ENCODE results near the gene NCOA7. TPM values are rescaled to one million over a fixed set of nuclear protein-coding genes. Genes with fewer than 3 reads are reported as not detected.
A peak's percentile ranks its signal among the peaks of the same experiment; 100 is the strongest.

Gene NCOA7, protein sequence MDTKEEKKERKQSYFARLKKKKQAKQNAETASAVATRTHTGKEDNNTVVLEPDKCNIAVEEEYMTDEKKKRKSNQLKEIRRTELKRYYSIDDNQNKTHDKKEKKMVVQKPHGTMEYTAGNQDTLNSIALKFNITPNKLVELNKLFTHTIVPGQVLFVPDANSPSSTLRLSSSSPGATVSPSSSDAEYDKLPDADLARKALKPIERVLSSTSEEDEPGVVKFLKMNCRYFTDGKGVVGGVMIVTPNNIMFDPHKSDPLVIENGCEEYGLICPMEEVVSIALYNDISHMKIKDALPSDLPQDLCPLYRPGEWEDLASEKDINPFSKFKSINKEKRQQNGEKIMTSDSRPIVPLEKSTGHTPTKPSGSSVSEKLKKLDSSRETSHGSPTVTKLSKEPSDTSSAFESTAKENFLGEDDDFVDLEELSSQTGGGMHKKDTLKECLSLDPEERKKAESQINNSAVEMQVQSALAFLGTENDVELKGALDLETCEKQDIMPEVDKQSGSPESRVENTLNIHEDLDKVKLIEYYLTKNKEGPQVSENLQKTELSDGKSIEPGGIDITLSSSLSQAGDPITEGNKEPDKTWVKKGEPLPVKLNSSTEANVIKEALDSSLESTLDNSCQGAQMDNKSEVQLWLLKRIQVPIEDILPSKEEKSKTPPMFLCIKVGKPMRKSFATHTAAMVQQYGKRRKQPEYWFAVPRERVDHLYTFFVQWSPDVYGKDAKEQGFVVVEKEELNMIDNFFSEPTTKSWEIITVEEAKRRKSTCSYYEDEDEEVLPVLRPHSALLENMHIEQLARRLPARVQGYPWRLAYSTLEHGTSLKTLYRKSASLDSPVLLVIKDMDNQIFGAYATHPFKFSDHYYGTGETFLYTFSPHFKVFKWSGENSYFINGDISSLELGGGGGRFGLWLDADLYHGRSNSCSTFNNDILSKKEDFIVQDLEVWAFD
- polyA plus RNA-seq (2013, experiment 1 of 2; ENCODE audit: insufficient read length), result 16.4 TPM
- polyA plus RNA-seq (2013, experiment 2 of 2; ENCODE audit: insufficient read length), result 20.1 TPM

DNA sequence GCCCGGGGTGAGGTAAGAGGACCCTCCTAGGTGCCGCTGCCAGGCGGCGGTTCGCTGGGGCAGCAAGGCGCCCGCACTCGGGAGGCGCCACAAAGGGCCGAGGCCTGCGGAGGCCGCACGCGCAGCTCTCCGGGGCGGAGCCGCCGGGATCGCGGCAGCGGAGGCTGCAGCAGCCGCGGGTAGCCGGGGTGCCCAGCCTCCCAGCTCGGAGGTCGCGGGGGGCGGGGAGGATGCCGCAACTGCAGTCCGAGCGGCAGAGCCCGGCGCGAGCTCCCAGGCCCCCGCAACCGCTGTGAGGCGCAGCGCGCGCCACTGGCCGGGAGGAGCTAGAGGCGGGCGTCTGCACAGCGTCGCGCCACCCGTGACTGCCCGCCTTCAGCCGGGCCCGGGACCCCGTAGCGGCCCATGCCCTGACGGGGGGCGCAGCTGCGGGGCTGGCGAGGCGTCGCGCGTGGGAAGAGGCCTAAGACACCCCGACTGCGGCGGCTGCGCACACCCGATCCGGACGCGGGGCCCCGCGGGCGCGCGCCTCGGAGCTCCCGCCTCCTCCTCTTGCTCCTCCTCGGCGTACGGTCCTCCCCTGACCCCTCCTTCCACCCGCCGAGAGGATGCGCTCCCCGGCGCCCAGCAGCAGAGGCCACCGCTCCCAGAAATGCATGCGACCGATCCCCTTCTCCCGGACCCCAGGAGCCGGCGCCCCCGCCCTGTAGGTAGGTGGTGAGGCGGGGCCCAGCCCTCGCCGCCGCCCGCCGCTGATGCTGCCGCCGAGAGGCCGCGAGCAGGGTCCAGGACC, at the start of gene NCOA7:
NCOA7 (plus strand) TSS at position 603 of the 793 bp plus-strand sequence. CDS start 24,395 bp downstream, outside the sequence.
- DNase-seq, result peak; percentile 75

- DNase-seq, result no peak
Measured at GRCh38 chr6:125741336-125741735, 49.4 kb upstream of the NCOA7 start.

- no peak for DNase-seq
Measured at GRCh38 chr6:125742024-125742423, 48.7 kb upstream of the NCOA7 start.

DNA sequence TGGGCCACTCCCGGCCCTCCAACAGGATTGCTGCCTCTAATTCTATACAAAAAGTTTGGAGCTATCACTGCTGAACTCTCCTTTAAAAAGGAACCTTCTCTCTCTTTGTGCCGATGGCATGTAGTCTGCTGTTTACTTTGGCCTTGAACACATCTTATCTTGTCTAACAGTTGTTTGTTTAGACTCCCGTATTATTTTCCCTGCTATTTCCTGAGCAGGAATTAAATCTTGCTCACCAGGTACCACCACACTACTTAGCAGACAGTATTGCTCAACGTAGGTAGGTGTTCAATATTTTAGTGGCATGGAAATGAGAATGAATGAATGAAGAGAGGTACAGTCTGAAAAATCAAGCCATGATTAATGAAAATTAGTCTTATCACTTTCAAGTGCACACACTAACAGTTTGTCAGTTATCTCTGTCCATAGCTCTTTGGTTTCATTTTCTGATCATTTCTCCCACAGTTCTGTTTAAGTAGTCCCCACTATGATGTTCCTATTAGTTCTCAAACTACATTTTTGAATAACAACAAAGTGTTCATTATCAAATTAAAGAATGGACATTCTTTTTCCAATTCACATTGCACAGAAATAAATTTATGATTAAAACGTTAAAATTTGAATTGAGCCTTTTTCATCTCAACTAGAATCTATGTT, 48.2 kb upstream of the NCOA7 start:
- DNase-seq, result no peak

DNA sequence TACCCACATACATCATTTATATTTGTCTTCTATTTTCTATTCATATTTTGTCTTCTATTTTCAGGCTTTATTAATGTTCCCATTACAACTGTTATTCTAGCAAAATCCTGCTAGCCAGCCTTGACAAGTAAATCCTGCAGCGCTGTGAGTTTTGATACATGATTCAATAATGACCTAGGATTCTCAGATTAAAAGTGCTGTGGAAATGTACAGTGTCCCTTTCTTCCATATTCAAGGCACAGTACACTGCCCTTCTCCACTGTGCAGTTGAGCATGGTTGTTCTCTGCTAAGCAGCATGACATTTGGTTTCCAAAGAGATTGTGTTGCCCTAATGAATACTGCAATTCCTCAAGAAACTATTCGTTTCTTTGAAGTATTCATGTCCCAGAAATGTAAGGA, 47.2 kb upstream of the NCOA7 start:
- no peak for DNase-seq

- no peak for DNase-seq
Measured at GRCh38 chr6:125745281-125746018, 45.3 kb upstream of the NCOA7 start.

GRCh38 chr6:125746019-125746414, 44.7 kb upstream of the NCOA7 start:
- DNase-seq, result no peak

DNA sequence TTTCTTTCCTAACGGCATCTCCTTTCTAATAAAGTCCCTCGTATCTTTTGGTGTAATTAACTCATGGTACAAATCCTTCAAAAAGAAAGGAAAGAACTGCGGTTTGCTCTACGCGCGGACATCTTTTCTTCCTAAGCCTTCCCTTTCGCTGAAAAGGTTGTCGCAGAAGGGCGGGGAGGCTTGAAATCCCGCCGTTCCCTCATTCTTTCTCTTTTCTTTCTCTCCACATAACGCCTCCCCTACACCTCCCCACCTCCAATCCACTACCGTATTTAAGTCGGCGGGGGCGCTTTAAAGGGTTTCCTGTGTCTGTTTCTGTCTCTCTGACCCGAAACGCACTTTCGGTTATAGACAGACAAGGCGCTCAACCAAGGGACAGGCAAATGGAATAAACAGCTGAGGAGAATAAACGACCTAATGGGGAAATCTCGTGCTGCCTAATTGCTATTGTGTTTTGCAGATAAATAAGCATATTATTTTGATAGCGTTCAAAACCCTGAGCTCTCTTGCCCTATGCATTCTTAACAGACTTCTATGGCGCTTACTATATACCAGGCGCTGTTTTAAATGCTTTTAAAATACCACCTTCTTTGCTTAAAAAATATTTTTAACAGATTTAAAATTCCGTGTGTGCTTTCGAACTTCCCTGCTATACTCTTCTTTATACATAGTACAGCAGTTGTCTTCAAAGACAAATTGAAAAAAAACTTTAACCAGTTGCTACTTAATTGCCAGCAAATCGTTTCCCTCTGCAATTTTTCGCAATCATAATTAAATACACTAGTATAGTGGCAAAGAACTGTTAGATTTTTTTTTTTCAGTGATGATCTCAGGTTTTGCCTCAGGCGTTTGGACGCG, 43.8 kb upstream of the NCOA7 start:
- DNase-seq, result peak; percentile 71

GRCh38 chr6:125747589-125748405, 43.0 kb upstream of the NCOA7 start:
- DNase-seq, result no peak

- peak; percentile 30 for DNase-seq
Measured at GRCh38 chr6:125748406-125749172, 42.2 kb upstream of the NCOA7 start.

DNA sequence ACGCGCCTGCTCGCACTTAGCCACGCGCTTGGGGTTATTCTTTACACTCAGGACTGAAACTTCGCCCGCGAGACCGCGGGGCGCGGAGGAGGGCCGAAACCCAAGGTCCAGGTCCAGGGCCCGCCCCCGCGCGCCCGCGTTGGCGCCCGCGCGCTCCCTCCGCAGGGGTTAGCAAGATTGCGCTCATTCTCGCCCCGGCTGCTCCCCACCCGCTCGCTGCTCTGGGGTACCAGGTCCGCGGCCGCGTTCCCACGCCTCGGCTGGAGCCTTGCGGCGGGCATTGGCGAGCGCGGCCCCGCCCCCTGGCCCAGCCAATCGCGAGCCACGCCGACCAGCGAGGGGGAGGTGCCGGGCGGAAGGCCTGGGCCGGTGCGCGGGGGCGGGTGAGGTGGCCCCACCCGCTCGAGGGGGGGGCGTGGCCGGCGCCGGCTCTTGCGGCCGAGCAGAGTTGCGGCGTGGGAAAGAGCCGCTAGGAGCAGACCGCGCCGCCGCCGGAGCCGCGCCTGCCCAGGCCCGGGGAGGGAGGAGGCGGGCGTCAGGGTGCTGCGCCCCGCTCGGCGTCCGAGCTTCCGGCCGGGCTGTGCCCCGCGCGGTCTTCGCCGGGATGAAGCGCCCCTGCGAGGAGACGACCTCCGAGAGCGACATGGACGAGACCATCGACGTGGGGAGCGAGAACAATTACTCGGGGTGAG, 41.4 kb upstream of the NCOA7 start, which contains the start of gene HEY2:
HEY2 (plus strand) TSS at position 460 of the 692 bp plus-strand sequence; CDS start at position 605, 145 bp downstream.
- peak; percentile 93 for DNase-seq

DNA sequence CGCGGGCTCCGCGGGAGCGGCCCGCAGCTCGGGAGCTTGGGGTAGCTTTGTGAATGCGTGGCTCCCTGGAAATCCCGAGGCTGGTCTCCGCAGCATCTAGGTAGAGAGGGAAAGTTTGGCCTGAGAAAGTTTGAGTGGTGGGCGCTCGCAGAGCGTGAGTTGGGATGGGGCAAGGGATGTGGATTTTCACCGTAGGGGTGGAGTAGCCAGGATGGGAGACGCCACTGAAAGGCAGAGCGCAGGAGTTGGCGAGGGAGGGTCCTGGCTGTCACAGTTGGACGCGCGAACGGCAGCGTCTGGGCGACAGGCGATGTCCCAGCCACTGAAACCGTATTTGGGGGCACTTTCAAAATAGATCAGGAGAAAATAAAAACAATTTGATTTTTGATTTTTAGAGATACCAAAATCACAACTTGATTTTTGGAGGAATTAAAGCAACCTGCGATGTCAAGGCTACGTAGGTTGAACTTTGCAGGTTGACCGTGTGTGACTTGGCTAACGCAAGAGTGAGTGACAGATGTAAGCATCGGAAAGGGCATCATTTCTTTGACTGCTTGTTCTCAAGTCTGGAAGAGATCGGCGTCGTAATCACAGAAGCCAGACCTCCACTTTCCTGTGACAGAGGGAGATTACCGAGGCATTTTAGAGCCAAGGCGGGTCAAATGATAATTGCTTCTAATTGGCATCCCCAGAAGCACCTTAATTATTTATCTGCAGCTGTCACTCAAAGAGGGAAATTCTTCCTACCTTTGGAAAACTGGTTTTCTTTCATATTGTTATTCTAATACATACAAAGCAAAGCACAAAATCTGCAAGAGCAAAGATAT, 40.7 kb upstream of the NCOA7 start:
- no peak for DNase-seq

DNA sequence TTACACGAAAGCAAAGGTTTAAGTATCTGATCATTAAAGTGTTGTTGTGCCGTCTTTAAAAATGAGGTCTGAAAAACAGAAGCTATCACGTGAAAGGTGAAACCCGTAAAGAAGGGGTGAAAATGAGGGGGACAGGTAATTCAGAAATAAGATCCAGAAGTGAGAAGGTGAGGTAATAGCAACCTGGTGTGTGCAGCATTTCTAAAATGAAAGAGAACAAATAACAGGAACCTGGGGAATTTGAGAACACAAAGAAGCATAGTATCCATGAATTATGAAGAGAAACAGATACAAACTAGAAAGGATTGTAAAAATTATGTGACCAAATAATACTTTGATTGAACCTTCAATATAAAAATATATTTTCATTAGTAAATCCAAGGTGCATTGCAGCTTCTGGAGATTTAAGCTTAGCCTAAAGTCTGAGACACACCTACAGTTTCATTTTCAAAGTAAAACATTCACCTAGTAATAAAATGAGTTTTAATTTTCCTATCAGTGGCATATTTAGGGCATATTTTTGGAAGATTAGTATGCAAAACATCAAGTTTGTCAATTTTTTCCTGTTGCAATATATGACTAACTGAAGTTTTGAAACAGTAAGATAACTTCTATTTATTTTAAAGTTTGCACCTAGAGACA, 39.9 kb upstream of the NCOA7 start:
- DNase-seq, result no peak

GRCh38 chr6:125751334-125751916, 39.3 kb upstream of the NCOA7 start:
- DNase-seq, result no peak

GRCh38 chr6:125752773-125753172, 38.0 kb upstream of the NCOA7 start:
- DNase-seq, result no peak

Measured in fibroblast of skin of scalp (primary cell).